Activated CD8-positive, alpha-beta T cell treated with anti-CD3 and anti-CD28 coated beads for 36 hours (primary cell): ENCODE results near the gene CHODL. TPM values are rescaled to one million over a fixed set of nuclear protein-coding genes. Genes with fewer than 3 reads are reported as not detected.

Experiments
- ATAC-seq: fragments of 200-7000 bp; cut with Tn5 transposase; one replicate; pipeline ENCODE4 v1.10.0; 2021; ENCODE audit warnings: mild to moderate bottlenecking, moderate library complexity
- CTCF ChIA-PET: fragments of 350-600 bp; sonication (Branson Sonifier 250); formaldehyde crosslinking; loops from one replicate; lab custom pipeline; 2021; ENCODE audit warnings: antibody characterized with exemption; lab: Charles Lee
- POLR2A ChIA-PET: fragments of 350-600 bp; sonication (Branson Sonifier 250); formaldehyde crosslinking; loops from one replicate; lab custom pipeline; 2021; ENCODE audit warnings: antibody characterized with exemption; lab: Charles Lee
- DNase-seq: peaks from one replicate; pipeline ENCODE4 v3.0.0-alpha.2; 2020
- H3K27ac Mint-ChIP-seq: one replicate; pipeline ENCODE4 v1.8.0; 2021; ENCODE audit warnings: mild to moderate bottlenecking, mixed read lengths
- H3K27me3 Mint-ChIP-seq: one replicate; pipeline ENCODE4 v1.8.0; 2021; ENCODE audit warnings: mixed read lengths
- H3K36me3 Mint-ChIP-seq: one replicate; pipeline ENCODE4 v1.8.0; 2021; ENCODE audit warnings: low read depth, mixed read lengths
- H3K4me1 Mint-ChIP-seq: one replicate; pipeline ENCODE4 v1.8.0; 2021; ENCODE audit warnings: low read depth, mixed read lengths
- H3K4me3 Mint-ChIP-seq: one replicate; pipeline ENCODE4 v1.8.0; 2021; ENCODE audit warnings: mild to moderate bottlenecking, moderate library complexity, mixed read lengths
- H3K9me3 Mint-ChIP-seq: one replicate; pipeline ENCODE4 v1.8.0; 2021; ENCODE audit warnings: mixed read lengths
- intact Hi-C: fragments of 100-400 bp; cut with micrococcal nuclease; formaldehyde crosslinking; loops from one replicate; pipeline ENCODE4 v1.10.0; 2022
- total RNA-seq, 2 experiments: library from RNA; stranded (reverse); gene quantifications; one replicate each; pipeline ENCODE4 v1.2.3, GENCODE V29; 2021
- TF ChIP-seq, protein P1 (sequence below): fragments of 200-600 bp; IDR thresholded peaks from one replicate; pipeline ENCODE4 v1.8.0; 2022; ENCODE audit warnings: antibody characterized with exemption, mild to moderate bottlenecking

Gene CHODL
- total RNA-seq, 2 experiments from 2014 or later: not detected

GRCh38 chr21:18265944-18266343 is 21.3 kb downstream of the CHODL start:
- intact Hi-C loops: no loop called here
- ATAC-seq (no peak), DNase-seq (no peak)
- H3K27me3 Mint-ChIP-seq: no peaks in the 10 kb centered on the region
- no peaks in the 10 kb centered on the region for H3K4me1 Mint-ChIP-seq
- no peak overlapping the region for H3K4me3 Mint-ChIP-seq
- H3K27ac Mint-ChIP-seq: no peak overlapping the region
- POLR2A ChIA-PET: no interaction called here
- CTCF ChIA-PET: no interaction called here
- H3K36me3 Mint-ChIP-seq: no peaks in the 10 kb centered on the region
- TF ChIP-seq, protein P1, sequence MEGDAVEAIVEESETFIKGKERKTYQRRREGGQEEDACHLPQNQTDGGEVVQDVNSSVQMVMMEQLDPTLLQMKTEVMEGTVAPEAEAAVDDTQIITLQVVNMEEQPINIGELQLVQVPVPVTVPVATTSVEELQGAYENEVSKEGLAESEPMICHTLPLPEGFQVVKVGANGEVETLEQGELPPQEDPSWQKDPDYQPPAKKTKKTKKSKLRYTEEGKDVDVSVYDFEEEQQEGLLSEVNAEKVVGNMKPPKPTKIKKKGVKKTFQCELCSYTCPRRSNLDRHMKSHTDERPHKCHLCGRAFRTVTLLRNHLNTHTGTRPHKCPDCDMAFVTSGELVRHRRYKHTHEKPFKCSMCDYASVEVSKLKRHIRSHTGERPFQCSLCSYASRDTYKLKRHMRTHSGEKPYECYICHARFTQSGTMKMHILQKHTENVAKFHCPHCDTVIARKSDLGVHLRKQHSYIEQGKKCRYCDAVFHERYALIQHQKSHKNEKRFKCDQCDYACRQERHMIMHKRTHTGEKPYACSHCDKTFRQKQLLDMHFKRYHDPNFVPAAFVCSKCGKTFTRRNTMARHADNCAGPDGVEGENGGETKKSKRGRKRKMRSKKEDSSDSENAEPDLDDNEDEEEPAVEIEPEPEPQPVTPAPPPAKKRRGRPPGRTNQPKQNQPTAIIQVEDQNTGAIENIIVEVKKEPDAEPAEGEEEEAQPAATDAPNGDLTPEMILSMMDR: no peak
- H3K9me3 Mint-ChIP-seq: no peaks in the 10 kb centered on the region

GRCh38 chr21:18267496-18267895 is 22.9 kb downstream of the CHODL start:
- DNase-seq (no peak), ATAC-seq (no peak)
- ChIA-PET CTCF (no interaction called here), POLR2A (no interaction called here)
- Mint-ChIP-seq H3K4me1 (no peaks in the 10 kb centered on the region), H3K36me3 (no peaks in the 10 kb centered on the region), H3K27me3 (no peaks in the 10 kb centered on the region), H3K4me3 (no peak overlapping the region), H3K27ac (no peak overlapping the region), H3K9me3 (no peaks in the 10 kb centered on the region)
- TF ChIP-seq, protein P1: no peak
- intact Hi-C loops: no loop called here

- ATAC-seq (no peak), DNase-seq (no peak)
- H3K9me3 Mint-ChIP-seq: no peaks in the 10 kb centered on the region
- ChIA-PET CTCF (no interaction called here), POLR2A (no interaction called here)
- H3K36me3 Mint-ChIP-seq: no peaks in the 10 kb centered on the region
- TF ChIP-seq, protein P1: no peak
- no peaks in the 10 kb centered on the region for H3K27me3 Mint-ChIP-seq
- H3K4me3 Mint-ChIP-seq: no peak overlapping the region
- no peak overlapping the region for H3K27ac Mint-ChIP-seq
- intact Hi-C loops: no loop called here
- H3K4me1 Mint-ChIP-seq: no peaks in the 10 kb centered on the region
Measured at GRCh38 chr21:18268906-18269305, 24.3 kb downstream of the CHODL start.

DNA sequence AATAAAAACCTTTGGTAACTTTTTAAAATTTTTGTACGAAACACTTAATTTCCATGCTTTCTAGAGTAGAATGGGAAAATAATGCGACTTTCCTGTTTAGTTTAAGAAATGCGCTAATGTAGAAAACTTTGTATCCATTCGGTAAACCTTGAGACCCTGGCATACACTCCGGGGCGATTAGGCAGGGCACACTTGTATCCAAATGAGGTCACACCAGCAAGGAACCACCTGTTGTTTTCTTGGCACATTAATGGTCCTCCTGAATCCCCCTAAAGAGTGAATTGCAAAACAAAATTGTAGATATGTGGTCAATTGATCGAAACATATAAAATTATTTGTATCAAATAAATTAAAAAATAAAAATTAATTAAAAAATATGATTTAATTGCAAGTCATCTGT is 25.2 kb downstream of the CHODL start:
- no peaks in the 10 kb centered on the region for H3K4me1 Mint-ChIP-seq
- H3K36me3 Mint-ChIP-seq: no peaks in the 10 kb centered on the region
- ATAC-seq: no peak
- CTCF ChIA-PET: no interaction called here
- H3K4me3 Mint-ChIP-seq: no peak overlapping the region
- TF ChIP-seq, protein P1: no peak
- intact Hi-C loops: no loop called here
- no peaks in the 10 kb centered on the region for H3K27me3 Mint-ChIP-seq
- no peak overlapping the region for H3K27ac Mint-ChIP-seq
- no peak for DNase-seq
- H3K9me3 Mint-ChIP-seq: no peaks in the 10 kb centered on the region
- POLR2A ChIA-PET: no interaction called here

DNA sequence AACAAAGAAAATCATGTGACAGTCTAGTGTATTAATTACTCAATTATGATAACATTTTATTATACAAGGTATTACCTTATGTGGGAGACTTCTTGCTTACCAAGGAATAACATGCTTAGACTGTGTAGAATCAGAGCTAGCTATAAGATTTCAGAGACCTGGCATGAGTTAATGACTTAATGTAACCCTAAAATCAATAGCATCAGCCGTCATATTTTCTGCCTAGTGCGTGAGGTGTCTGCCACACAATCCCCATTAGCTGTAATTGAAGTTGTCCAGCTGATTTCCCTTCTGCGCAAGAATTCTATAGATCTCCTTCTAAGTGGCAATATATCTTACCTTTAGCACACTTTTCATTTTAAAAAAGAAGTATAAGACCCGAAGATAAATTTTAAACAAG is 28.8 kb downstream of the CHODL start:
- TF ChIP-seq, protein P1: no peak
- H3K36me3 Mint-ChIP-seq: no peaks in the 10 kb centered on the region
- no peak overlapping the region for H3K4me3 Mint-ChIP-seq
- no peaks in the 10 kb centered on the region for H3K27me3 Mint-ChIP-seq
- ChIA-PET CTCF (no interaction called here), POLR2A (no interaction called here)
- no peaks in the 10 kb centered on the region for H3K9me3 Mint-ChIP-seq
- intact Hi-C loops: no loop called here
- H3K27ac Mint-ChIP-seq: no peak overlapping the region
- DNase-seq (no peak), ATAC-seq (no peak)
- no peaks in the 10 kb centered on the region for H3K4me1 Mint-ChIP-seq
